COLO668 (cell line): ENCODE measurements around the gene CTIF.

ENCODE experiments used
- DNase-seq: peaks from one replicate; lab custom pipeline; 2025; ENCODE audit not compliant: unreplicated experiment; lab: John Stamatoyannopoulos, UW

CTIF gene

GRCh38 chr18:48872234-48873145 is 333.7 kb downstream of the CTIF start:
- no peak for DNase-seq

GRCh38 chr18:48874233-48874632 is 335.4 kb downstream of the CTIF start:
- DNase-seq: no peak

- DNase-seq: no peak
Measured at GRCh38 chr18:48874701-48875162, 335.9 kb downstream of the CTIF start.

- no peak for DNase-seq
Measured at GRCh38 chr18:48875314-48875941, 336.6 kb downstream of the CTIF start.

- DNase-seq: no peak
Measured at GRCh38 chr18:48875942-48876511, 337.2 kb downstream of the CTIF start.

- no peak for DNase-seq
Measured at GRCh38 chr18:48876590-48876989, 337.8 kb downstream of the CTIF start.

- no peak for DNase-seq
Measured at GRCh38 chr18:48877941-48878340, 339.1 kb downstream of the CTIF start.

- no peak for DNase-seq
Measured at GRCh38 chr18:48878471-48878870, 339.6 kb downstream of the CTIF start.

- no peak for DNase-seq
Measured at GRCh38 chr18:48879008-48879431, 340.2 kb downstream of the CTIF start.

- no peak for DNase-seq
Measured at GRCh38 chr18:48880931-48881330, 342.1 kb downstream of the CTIF start.

GRCh38 chr18:48882379-48882778 is 343.5 kb downstream of the CTIF start:
- DNase-seq: no peak

GRCh38 chr18:48884306-48884705 is 345.5 kb downstream of the CTIF start:
- DNase-seq: no peak

GRCh38 chr18:48884771-48885170 is 345.9 kb downstream of the CTIF start:
- DNase-seq: no peak

- no peak for DNase-seq
Measured at GRCh38 chr18:48885266-48885923, 346.6 kb downstream of the CTIF start.

- DNase-seq: no peak
Measured at GRCh38 chr18:48885924-48886400, 347.1 kb downstream of the CTIF start.

- no peak for DNase-seq
Measured at GRCh38 chr18:48886520-48887293, 347.9 kb downstream of the CTIF start.

GRCh38 chr18:48887294-48887904 is 348.6 kb downstream of the CTIF start:
- DNase-seq: no peak

GRCh38 chr18:48887905-48888772 is 349.3 kb downstream of the CTIF start:
- DNase-seq: no peak

GRCh38 chr18:48888773-48889080 is 349.9 kb downstream of the CTIF start:
- DNase-seq: no peak
